Measurements from ENCODE around the gene SLC17A9.

- TF ChIP-seq YY1 (IDR thresholded peaks at IDR 0.05; ENCODE audit: insufficient read depth, insufficient read length) (no peak), SUZ12 (IDR thresholded peaks at IDR 0.05; ENCODE audit: extremely low read depth, insufficient read depth, insufficient read length) (no peak), ZNF274 (IDR thresholded peaks at IDR 0.05; ENCODE audit: low read depth, low read length) (no peak)
Observed at GRCh38 chr20:62931464-62931863, 21.0 kb upstream of the SLC17A9 start.

Data from NT2/D1 (cell line).